Left kidney (tissue), 2 donors: ENCODE data around the gene TTC34. TPM values are rescaled to one million over a fixed set of nuclear protein-coding genes. Genes with fewer than 3 reads are reported as not detected.
"Not testable (repeated sequence)": the region's sequence is repeated elsewhere in the genome, so short reads cannot be mapped to it uniquely, and the experiment has no call there.

ENCODE experiments used
- DNase-seq: peaks from one replicate; pipeline ENCODE4 v3.0.0-alpha.2; 2013
- polyA plus RNA-seq: library from polyadenylated mRNA; unstranded; fragments of 120-200 nt; gene quantifications from one replicate; pipeline ENCODE4 v1.2.1, GENCODE V29; 2013; ENCODE audit not compliant: insufficient read length

TTC34 gene
- polyA plus RNA-seq, 1 donor, result 1.3 TPM

GRCh38 chr1:2628191-2628932 is 173.1 kb downstream of the TTC34 start:
- DNase-seq, result no peak

GRCh38 chr1:2627746-2628145 is 173.7 kb downstream of the TTC34 start:
- DNase-seq, result no peak

GRCh38 chr1:2625748-2626147 is 175.7 kb downstream of the TTC34 start:
- not testable (repeated sequence) for DNase-seq

- DNase-seq, result no peak
These were observed 176.2 kb downstream of the TTC34 start for GRCh38 chr1:2625311-2625710.

GRCh38 chr1:2624735-2625300 is 176.7 kb downstream of the TTC34 start:
- no peak for DNase-seq

GRCh38 chr1:2623571-2624337 is 177.7 kb downstream of the TTC34 start:
- no peak for DNase-seq

- DNase-seq, result no peak
These were observed 183.5 kb downstream of the TTC34 start for GRCh38 chr1:2617971-2618470.

- DNase-seq, result no peak
These were observed 187.3 kb downstream of the TTC34 start for GRCh38 chr1:2614145-2614544.

- no peak for DNase-seq
These were observed 188.7 kb downstream of the TTC34 start for GRCh38 chr1:2612591-2613365.

- no peak for DNase-seq
These were observed 189.7 kb downstream of the TTC34 start for GRCh38 chr1:2611621-2612437.

GRCh38 chr1:2611031-2611501 is 190.4 kb downstream of the TTC34 start:
- no peak for DNase-seq

- DNase-seq, result no peak
These were observed 191.2 kb downstream of the TTC34 start for GRCh38 chr1:2610036-2610959.

GRCh38 chr1:2609319-2610035 is 192.0 kb downstream of the TTC34 start:
- no peak for DNase-seq

GRCh38 chr1:2607641-2608091 is 193.8 kb downstream of the TTC34 start:
- no peak for DNase-seq

GRCh38 chr1:2606881-2607621 is 194.4 kb downstream of the TTC34 start:
- no peak for DNase-seq

GRCh38 chr1:2606396-2606880 is 195.1 kb downstream of the TTC34 start:
- DNase-seq, result no peak

GRCh38 chr1:2605509-2606395 is 195.7 kb downstream of the TTC34 start:
- DNase-seq, result no peak
